Putamen (tissue), 1 donor: ENCODE measurements around the gene SLC66A2.

ENCODE experiments used
- DNase-seq: peaks from one replicate; pipeline ENCODE4 v3.0.0-alpha.2; 2016; ENCODE audit warnings: low spot score

Gene SLC66A2

GRCh38 chr18:79937103-79937860 lies 14.2 kb downstream of the SLC66A2 start:
- no peak for DNase-seq

GRCh38 chr18:79936641-79937040 lies 14.8 kb downstream of the SLC66A2 start:
- no peak for DNase-seq

GRCh38 chr18:79935925-79936324 lies 15.5 kb downstream of the SLC66A2 start:
- no peak for DNase-seq

GRCh38 chr18:79935499-79935898 lies 16.0 kb downstream of the SLC66A2 start:
- DNase-seq: no peak

GRCh38 chr18:79935098-79935480 lies 16.4 kb downstream of the SLC66A2 start:
- DNase-seq: peak; percentile 57

- DNase-seq: no peak
Measured at GRCh38 chr18:79934311-79935097, 16.9 kb downstream of the SLC66A2 start.

- no peak for DNase-seq
Measured at GRCh38 chr18:79933765-79934164, 17.7 kb downstream of the SLC66A2 start.

- DNase-seq: no peak
Measured at GRCh38 chr18:79932907-79933306, 18.5 kb downstream of the SLC66A2 start.

GRCh38 chr18:79931475-79931874 lies 20.0 kb downstream of the SLC66A2 start:
- no peak for DNase-seq

- no peak for DNase-seq
Measured at GRCh38 chr18:79930020-79930642, 21.3 kb downstream of the SLC66A2 start.

- no peak for DNase-seq
Measured at GRCh38 chr18:79928563-79928960, 22.9 kb downstream of the SLC66A2 start.

- no peak for DNase-seq
Measured at GRCh38 chr18:79927607-79928562, 23.6 kb downstream of the SLC66A2 start.

- no peak for DNase-seq
Measured at GRCh38 chr18:79926715-79927606, 24.5 kb downstream of the SLC66A2 start.

- no peak for DNase-seq
Measured at GRCh38 chr18:79926306-79926705, 25.1 kb downstream of the SLC66A2 start.

GRCh38 chr18:79924814-79925731 lies 26.4 kb downstream of the SLC66A2 start:
- peak; percentile 69 for DNase-seq

GRCh38 chr18:79923896-79924585 lies 27.4 kb downstream of the SLC66A2 start:
- no peak for DNase-seq

GRCh38 chr18:79922971-79923411 lies 28.5 kb downstream of the SLC66A2 start:
- no peak for DNase-seq

GRCh38 chr18:79921984-79922965 lies 29.2 kb downstream of the SLC66A2 start:
- DNase-seq: no peak
